Measurements from ENCODE around the gene KNDC1.

The KNDC1 gene

GRCh38 chr10:133179128-133179520 is 19.1 kb downstream of the KNDC1 start:
- no peak for DNase-seq

- no peak for DNase-seq
Observed at GRCh38 chr10:133179651-133180050, 19.6 kb downstream of the KNDC1 start.

DNA sequence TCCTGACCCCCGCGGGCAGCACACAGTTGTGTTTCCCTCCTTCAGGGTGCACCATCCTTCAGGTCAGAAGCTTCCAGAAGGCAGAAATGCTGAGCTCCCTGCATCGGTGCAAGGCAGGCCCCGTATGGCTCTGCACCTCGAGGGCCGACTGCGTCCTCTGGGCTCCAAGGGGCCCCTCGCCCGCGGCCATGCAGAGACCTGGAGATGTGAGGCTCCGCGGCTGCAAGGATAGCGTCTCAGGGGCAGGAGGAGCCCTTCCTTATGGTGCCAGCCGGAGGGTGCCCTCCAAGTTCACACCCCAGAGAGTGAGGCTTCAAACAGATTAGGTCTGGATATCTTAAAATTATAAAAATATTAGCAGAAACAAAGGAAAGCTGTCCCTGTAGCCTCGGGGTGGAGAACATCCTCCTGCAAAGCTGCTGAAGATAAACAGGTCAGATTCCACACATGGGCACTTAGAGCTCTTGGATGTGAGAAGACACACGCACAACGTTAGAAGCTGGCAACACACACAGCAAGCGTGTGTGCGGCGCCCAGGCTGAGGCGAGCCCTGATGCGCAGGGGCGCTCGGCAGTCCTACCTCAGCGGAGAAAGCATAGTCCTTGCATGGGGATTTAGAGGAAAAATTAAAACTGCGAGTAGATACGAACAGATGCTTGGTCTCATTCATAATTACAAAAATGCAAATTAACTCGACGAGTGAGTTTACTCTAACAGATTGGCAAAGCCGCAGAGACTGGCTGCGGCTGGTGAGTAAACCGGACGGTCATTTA is 20.4 kb downstream of the KNDC1 start:
- DNase-seq: no peak

DNA sequence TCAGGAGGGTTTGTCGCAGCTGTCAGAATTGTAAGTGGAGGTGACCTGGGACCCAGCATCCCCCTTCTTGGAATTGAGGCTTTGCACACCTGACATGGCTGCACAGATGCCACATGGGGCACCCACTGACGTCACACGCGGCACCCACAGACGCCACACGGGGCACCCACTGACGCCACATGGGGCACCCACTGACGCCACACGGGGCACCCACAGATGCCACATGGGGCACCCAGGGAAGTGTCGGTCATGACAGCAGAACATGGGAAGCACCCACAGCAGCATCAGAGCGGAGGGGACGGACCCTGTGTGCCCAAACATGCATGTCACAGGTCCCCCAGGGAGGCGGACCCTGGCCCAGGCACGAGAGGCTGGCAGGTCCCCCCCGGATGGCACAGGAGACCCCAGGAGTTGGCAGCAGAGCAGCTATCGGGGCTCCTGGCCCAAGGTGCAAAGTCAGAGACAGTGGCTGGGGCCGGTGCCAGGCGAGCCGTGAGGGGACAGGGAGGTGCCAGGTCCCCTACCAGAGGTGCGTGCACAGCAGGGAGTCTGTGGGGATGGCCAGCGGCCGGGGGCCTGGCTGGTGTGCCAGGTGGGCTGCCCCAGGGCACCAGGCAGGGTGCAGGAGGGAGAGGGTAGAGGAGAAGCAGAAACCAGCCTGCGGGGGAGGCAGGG is 21.1 kb downstream of the KNDC1 start:
- DNase-seq: no peak

- no peak for DNase-seq
Observed at GRCh38 chr10:133182190-133182589, 22.2 kb downstream of the KNDC1 start.

DNA sequence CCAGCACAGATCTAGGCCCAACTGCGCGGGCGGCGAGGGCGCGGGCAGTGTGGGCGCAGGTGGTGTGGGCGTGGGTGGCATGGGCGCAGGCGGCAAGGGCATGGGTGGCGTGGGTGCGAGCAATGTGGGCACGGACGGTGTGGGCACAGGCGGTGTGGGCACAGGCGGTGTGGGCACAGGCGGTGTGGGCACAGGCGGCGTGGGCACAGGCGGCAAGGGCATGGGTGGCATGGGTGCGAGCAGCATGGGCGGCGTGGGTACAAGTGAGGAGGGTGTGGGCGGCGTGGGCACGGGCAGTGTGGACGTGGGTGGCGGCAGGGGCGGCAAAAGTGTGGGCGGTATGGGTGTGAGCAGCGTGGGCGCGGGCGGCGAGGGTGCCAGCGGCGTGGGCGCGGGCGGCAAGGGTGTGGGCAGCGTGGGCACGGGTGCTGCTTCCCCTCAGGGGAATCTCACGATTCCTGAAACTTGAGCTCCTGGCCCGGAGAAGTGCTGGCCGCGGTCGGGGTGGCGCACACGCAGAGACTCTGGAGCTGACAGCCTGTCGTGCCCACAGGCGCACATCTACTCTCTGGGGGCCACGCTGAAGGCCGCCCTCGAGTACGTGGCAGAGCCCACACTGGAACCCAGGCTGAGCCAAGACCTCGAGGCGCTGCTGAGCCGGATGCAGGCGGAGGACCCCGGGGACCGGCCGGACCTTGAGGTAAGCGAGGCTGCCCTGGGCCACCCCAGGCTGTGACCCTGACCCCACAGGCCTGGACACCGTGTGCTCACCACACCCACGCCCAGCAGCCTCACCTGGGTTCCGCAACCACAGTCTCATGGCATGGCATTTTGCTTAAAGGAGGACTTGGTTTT is 23.0 kb downstream of the KNDC1 start:
- no peak for DNase-seq

- no peak for DNase-seq
Observed at GRCh38 chr10:133183646-133184378, 23.8 kb downstream of the KNDC1 start.

DNA sequence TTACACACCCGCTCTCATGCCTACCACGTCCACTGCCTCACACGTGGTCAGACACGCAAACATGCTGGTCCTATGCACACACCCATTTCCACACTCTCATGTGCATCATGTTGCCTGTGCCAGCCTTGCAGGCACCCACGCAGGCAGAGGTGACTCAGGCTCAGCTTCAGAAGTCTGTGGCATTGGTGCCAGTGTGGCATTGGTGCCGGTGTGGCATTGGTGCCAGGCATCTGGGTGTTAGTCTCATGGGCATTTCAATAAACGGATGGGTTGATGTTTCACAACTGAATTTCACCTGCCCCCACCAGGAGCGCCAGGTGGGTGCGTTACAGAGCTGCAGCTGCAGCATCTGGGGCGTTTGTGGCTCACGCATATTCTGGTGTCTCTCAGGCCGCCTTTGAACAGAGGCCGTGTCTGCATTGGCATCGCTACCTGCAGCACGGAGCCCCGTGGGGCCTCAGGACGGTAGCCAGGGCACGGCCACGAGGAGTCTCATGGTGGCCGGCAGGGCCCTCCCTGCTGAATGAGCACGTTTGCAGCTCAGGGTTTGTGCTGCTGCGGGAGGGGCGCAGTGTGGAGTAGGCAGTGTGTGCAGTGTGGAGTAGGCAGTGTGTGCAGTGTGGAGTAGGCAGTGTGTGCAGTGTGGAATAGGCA is 24.7 kb downstream of the KNDC1 start:
- DNase-seq: no peak

- DNase-seq: no peak
Observed at GRCh38 chr10:133185421-133185820, 25.4 kb downstream of the KNDC1 start.

DNA sequence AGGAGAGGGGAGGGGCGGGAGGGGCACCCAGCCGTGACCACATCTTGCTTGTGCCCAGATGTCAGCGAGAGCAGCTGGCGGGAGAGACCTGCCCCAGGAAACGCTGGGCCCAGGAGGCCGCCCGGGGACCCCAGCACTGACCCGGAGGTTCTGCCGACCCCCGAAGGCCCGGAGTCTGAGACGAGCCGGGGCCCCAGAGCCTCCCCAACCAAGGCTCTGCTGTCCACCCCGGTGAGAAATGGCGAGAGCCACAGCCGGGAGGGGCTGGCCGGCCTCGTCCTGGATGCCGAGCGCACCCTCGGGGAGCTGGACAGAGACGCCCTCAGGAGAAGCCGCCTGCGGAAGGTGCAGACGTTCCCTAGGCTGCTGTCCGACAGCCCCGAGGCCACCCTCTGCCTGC is 25.9 kb downstream of the KNDC1 start:
- no peak for DNase-seq

DNA sequence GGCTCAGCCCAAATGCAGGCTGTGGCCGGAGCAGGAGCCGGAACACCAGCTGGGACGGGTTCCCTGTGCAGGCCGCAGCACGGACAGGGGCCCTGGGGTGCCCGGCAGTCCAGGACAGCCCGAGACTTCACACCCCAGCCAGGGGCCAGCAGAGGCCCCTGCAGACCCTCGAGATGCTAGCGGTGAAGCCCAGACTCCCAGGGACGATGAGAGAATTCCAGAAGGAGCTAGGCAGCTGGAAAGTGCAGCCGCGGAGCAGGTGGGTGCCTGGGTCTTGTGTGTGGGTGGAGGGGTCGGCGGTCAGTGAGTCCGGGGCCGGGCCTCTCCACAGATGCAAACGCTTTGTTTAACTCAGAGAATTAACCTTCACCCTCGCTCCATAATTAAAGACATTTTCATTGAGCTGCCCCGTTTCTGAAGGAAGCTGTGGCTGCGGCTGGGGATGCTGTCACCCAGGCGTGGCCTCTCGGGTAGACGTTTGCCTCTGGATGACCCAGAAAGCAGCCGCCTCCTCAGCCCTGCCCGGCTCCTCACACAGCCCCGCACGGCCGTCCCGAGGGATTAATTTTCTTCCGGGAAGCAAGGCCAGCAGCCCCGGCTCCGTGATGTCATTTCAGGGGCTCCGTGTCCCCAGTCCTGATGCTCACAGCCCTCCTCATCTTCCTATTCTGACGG is 26.5 kb downstream of the KNDC1 start:
- no peak for DNase-seq

DNA sequence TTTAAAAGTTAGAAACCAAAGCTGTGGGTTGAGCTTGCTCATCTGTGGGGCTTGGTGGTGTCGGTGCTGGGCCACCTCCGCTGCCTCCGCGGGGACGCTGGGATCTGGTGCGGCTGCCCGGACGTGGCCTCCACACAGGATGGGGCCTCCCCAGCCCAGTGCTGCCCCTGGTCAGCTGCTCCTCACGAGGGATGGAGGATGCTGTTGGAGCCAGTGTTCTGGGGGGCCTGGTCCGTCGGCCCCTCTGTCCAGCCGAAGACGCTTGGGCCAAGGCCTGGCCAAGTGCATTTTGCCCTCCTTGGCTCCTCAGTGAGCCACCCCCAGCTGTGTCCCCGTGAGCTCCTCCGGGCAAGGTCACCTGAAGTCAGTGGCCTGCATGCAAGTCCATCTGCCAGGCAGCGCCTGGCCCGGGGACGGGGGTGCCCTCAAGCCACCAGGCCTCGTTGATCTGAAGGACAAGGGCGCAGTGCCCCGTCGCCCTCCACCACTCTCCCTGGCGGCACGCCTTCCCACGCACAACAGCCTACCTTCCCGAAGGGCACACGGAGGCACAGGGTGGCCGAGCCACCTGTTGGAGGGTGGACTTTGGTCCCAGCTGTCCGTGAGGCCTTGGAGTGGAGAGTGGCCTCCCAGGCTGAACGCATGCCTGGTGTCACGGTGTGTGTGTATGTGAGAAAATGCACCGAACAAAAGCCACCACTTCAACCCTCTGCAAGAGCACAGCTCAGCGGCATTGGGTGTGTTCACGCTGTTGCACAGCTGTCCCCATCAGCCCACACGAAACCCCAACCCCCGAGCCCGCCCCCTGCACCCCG is 27.3 kb downstream of the KNDC1 start:
- no peak for DNase-seq

DNA sequence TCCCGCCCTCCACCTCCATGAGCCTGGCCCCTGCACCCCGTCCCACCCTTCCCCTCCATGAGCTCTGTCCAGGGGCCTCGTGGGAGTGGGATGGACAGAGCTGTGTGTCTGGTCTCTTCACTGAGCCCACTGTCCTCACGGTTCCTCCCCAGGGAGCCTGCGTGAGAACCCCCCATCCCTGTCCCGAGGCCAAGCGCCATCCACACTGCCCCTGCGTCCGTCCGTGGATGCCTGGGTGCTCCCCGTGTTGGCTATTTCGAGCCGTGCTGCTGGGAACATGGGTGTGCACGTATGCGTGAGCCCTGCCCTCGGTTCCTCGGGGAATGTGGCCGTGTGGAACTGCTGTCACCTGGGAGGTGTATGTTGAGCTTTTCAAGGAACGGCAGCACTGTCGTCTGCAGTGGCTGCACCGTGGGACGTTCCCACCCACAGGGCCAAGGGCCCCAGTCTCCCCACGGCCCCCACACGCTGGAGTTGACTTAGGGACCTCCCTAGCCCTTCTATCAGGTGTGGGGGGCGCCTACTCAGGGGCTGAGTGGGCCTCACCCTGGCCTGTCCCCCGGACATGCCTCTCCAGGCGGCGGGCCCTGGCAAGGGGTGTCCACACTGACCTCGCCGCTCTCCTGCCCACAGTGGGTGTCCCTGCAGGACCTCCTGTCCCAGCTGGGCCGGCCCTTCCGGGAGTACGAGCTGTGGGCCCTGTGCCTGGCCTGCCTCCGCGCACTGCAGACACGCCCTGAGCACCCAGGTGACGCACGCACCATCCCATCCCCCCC is 28.1 kb downstream of the KNDC1 start:
- DNase-seq: no peak

DNA sequence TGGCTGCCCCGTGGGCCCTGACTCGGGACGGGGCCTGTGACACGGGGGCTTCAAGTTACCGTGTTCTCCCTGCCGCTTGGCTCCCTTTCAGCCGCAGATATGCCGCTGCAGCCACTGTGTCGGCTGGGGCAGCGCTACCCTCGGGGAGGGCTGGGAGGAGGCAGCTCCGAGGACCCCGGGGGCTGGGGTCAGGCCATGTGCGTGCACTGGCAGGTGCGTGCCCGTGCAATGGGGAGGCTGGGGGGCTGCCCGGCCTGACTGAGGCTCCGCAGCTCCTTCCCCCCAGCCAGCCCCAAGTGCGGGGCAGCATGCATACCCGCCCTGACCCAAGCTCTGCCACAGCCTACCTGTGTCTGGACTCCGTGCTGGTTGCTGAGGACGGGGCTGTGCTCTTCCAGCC is 29.2 kb downstream of the KNDC1 start:
- DNase-seq: no peak

DNA sequence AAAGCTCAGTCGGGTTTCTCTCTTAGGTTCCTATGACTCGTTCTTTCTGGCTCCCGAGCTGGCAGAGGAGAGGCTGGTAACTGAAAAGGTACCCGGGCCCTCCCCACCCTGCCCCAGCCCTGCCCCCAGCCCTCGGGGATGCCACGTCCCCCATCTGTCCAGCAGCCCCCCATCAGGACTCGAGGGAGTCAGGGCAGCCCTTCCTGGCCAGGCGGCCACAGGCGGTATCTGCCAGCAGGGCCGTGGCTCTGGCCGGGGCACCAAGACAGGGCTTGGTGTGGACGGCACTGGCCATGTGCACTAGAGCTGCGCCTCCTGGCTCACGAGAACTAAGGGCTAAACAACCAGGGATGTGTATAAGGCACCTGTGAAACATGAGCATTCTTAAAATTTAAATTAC is 29.7 kb downstream of the KNDC1 start:
- DNase-seq: no peak

- DNase-seq: no peak
Observed at GRCh38 chr10:133190225-133190624, 30.2 kb downstream of the KNDC1 start.

GRCh38 chr10:133191651-133192050 is 31.6 kb downstream of the KNDC1 start:
- no peak for DNase-seq

DNA sequence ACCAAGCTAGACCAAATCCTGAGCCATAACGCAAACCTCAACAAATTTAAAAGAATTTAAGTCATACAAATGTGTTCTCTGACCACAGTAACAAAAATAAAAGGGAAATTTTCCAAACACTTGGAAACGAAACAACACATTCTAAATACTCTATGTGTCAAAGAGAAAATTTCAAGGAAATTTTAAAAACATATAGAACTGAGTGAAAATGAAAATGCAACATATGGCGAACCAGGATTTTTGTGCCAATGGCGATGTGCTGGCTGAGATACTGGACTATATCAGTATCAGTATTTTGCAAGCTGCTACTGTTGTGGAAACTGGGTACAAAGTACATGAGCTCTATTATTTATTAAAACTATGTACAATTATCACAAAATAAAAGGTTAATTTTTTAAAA is 34.1 kb downstream of the KNDC1 start:
- no peak for DNase-seq

- DNase-seq: no peak
Observed at GRCh38 chr10:133195096-133195495, 35.1 kb downstream of the KNDC1 start.

DNA sequence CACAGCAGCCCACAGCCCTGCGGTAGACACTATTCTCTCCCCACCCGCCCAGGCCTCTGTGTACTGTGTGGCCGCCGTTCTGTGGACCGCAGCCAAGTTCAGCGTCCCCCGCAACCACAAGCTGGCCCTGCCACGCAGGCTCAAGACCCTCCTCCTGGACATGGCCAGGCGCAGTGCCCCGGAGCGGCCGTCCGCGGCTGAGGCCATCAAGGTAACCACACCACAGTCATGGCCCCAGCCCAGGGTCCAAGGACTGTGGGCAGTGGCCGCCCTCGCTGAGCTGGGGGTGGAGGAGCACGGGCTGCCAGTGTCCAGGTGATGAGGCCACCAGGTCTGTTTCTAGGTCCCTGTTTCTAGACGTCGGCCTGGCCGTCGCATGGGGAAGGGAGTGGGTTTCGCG is 35.6 kb downstream of the KNDC1 start:
- DNase-seq: no peak

All from Kasumi-1 (cell line).